ENCODE data around the gene TPRN. TPM values are rescaled to one million over a fixed set of nuclear protein-coding genes. Genes with fewer than 3 reads are reported as not detected.

Gene TPRN
- total and polyA plus RNA-seq, 9 of the 15 experiments (the other 6 are each of a cell fraction or from before 2014, with no cell fraction given), result 0.31 to 31.9 (median 4.4) TPM

- TF ChIP-seq CHAMP1 (IDR thresholded peaks at IDR 0.05), result no peak
- no peak for TF ChIP-seq BCOR (IDR thresholded peaks at IDR 0.05)
- peak; percentile 26; the same call in 1 of the 2 replicates for TF ChIP-seq ZNF668 (CRISPR knock-in tag; IDR thresholded peaks at IDR 0.05)
- no peak for TF ChIP-seq E2F3 (CRISPR knock-in tag; IDR thresholded peaks at IDR 0.05)
- no peak for TF ChIP-seq ZNF165 (CRISPR knock-in tag; IDR thresholded peaks at IDR 0.05; ENCODE audit: borderline replicate concordance)
- no peak for TF ChIP-seq ZNF785 (CRISPR knock-in tag; IDR thresholded peaks at IDR 0.05)
- TF ChIP-seq DEAF1 (CRISPR knock-in tag; IDR thresholded peaks at IDR 0.05), result no peak
These were observed at the start of gene TPRN (continued) for GRCh38 chr9:137200311-137201204.
